Measurements from ENCODE around the gene SLC35D1.
"Not testable (repeated sequence)": the region's sequence is repeated elsewhere in the genome, so short reads cannot be mapped to it uniquely, and the experiment has no call there.

SLC35D1 gene

DNA sequence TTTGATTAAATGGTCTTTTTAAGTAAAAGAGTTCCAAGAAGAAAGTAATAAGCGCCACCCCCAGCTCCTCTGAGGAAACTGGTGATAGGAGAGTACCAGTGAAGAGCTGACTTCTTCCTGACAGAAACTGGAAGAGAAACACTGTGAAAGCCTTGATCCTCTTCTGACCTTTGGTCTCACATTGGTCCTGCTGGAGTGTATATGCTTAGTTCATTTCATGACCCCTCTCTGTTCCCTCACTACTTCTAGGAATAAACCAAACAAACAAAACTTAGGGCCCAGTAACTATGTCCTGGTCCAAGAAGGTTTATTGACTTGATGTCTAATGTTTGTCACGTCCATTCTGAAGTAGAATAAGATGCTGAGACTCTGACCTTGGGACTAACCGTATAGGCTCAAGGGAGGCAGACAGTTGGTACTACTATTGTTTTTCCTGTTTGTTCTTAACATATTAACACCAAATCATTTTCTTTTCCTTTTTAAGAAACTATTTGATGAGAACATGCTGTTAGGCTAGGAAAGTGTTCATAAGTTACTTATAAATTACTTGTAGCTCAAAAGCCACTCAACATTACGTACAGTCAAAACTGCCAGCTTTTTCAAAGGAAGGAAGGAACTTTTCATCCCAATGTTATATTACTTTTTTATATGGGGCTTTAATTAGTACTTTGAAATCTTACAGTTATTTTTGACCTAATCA, 71.2 kb downstream of the SLC35D1 start:
- no peak for DNase-seq

- DNase-seq, result no peak
Observed at GRCh38 chr1:66981679-66982078, 72.3 kb downstream of the SLC35D1 start.

- DNase-seq, result no peak
Observed at GRCh38 chr1:66980745-66981367, 73.1 kb downstream of the SLC35D1 start.

- DNase-seq, result not testable (repeated sequence)
Observed at GRCh38 chr1:66979621-66980020, 74.3 kb downstream of the SLC35D1 start.

DNA sequence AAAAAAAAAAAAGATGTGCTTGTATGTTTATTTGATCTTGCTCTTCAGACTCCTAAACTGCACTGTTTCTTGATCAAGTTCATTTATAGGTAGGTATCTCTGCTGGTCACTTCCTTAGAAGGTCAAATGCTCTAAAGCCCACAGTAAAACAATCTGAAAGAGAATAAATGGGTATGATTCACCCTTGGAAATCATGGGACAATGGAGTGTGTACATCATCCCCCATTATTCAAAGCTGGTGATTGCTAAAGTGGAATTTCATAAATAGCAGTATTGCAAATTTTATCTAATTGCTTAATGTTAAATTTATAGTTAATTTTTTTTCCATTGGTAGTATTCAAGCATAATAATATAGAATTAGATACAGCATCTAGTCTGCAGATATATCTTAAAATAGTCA, 75.7 kb downstream of the SLC35D1 start:
- no peak for DNase-seq

- DNase-seq, result no peak
Observed at GRCh38 chr1:66968574-66968973, 85.4 kb downstream of the SLC35D1 start.

- DNase-seq, result not testable (repeated sequence)
Observed at GRCh38 chr1:66966188-66966873, 87.6 kb downstream of the SLC35D1 start.

- DNase-seq, result no peak
Observed at GRCh38 chr1:66957938-66958337, 96.0 kb downstream of the SLC35D1 start.

DNA sequence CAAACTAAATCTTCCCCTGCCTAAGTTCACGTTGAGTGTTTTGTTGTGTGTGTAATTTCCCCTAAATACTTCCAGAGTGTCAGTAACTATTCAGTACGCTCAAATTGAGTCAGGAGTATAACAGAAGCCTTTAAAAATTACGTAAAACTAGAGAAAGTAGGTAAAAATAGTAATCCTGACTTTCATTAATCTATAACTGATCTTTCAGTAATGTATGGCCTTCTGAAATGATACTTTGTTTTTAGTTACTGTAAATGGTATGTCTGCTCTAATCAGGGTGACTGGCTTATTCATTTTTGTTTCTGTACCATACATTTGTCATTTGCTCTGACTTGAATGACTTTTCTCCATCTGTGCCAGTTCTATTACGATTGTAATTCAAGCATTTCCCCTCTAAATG, 99.7 kb downstream of the SLC35D1 start:
- no peak for DNase-seq

GRCh38 chr1:66951513-66951912, 102.4 kb downstream of the SLC35D1 start:
- no peak for DNase-seq

Data from activated gamma-delta T cell (primary cell).